Retinal pigment epithelial cell (primary cell): ENCODE data around the gene CMIP.

ENCODE experiments used
- DNase-seq: peaks from one replicate; pipeline ENCODE4 v3.0.0-alpha.2; 2010; ENCODE audit warnings: low read depth
- H3K4me3 ChIP-seq: 2 replicates; pipeline ENCODE4 v1.5.1; 2011; ENCODE audit warnings: mild to moderate bottlenecking, low read length, control low read depth, moderate library complexity
- TF ChIP-seq, protein P1 (sequence below): conservative IDR thresholded peaks from 2 replicates; pipeline ENCODE4 v1.5.1; 2011; ENCODE audit warnings: low read depth, low read length, control low read depth, inconsistent platforms

The CMIP gene

DNA sequence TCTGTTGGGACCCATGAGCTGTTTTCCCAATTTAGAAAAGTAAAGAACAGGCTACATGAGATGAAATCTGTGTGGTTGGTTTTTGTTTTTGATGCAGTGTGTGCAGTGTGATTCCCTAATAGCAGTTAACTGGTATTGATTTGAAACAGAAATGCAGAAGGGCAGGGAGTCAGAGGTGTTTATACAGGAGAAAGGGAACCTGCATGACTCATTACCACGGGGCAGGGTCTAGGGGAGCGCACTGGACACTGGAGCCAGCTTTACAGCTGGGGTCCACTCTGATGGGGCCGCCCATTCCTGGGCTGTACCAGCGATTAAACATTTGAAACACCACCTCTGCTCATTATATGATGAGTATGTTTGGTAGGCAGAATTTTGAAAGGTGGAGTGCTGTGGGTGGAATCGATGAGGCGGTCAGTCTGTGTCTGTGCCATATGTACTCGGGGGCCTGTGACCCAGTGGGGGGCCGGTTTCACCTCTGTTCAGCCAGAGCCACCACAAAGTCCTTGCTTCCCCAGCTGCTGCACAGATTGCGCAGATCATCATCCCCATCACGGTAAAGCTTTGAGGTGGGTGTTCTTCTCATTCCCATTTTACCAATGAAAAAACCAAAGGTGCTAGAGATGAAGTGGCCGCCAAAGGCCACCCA lies 142.5 kb downstream of the CMIP start:
- no peak overlapping the region for H3K4me3 ChIP-seq
- TF ChIP-seq, protein P1, sequence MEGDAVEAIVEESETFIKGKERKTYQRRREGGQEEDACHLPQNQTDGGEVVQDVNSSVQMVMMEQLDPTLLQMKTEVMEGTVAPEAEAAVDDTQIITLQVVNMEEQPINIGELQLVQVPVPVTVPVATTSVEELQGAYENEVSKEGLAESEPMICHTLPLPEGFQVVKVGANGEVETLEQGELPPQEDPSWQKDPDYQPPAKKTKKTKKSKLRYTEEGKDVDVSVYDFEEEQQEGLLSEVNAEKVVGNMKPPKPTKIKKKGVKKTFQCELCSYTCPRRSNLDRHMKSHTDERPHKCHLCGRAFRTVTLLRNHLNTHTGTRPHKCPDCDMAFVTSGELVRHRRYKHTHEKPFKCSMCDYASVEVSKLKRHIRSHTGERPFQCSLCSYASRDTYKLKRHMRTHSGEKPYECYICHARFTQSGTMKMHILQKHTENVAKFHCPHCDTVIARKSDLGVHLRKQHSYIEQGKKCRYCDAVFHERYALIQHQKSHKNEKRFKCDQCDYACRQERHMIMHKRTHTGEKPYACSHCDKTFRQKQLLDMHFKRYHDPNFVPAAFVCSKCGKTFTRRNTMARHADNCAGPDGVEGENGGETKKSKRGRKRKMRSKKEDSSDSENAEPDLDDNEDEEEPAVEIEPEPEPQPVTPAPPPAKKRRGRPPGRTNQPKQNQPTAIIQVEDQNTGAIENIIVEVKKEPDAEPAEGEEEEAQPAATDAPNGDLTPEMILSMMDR: no peak
- DNase-seq: no peak

DNA sequence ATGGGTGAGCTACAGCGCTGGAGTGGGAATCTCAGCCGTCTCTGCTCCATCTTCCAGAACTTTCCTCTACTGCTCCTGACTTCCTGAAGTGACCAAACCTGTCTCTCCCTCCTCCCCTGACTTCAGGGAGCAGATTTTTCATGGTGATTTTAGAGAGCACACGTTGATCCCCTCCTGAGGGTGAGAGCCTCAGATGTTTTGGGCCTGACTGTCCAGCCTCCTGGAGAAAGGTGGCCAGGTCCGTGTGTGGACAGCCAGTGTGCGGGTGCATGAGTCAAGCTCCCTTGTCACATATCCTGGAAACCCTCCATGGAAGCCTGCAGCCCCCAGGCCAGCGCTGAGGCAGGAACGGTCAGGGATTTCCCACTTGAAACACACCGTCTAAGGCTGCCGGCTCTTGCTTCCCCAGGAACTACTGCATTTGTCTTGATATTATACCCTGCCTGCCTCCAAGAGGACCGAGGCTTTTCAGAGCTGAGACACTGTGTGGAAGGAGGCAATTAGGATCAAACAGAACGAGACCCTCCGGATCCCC lies 143.1 kb downstream of the CMIP start:
- H3K4me3 ChIP-seq: no peak overlapping the region
- TF ChIP-seq, protein P1: no peak
- no peak for DNase-seq

DNA sequence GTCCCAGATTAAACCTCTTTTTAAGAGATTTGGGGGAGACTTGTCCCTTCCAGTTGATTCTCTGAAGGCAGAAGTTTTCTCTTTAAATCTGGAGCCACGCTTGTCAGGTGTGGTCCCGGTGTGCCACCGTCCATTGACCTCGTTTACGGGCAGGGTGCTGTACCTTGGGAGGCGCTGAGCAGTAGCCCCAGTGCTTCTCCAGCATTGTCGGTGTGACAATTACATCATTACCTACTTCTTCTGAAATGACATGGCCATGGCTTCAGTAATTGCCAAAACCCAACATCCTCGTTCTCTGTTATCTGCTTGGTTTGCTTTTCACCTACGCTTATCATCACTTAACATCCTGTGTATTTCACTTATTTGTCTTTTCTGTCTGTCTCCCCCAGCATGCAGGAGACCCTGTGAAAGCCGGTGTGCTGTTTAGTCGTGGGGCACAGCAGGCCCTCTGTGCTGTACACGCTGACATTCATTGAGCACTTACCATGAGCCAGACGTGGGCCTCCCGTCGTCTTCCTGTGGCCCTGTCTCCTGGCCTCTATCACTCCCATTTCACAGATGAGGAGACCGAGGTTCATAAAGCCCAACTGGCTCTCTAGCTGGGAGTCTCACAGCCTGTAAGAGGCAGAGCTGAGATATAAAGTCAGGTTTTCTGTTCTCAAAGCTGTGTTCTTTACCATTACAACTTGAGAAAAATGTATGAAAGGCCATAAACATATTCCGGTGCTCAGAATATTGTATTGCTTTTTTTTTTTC lies 143.9 kb downstream of the CMIP start:
- H3K4me3 ChIP-seq: no peak overlapping the region
- TF ChIP-seq, protein P1: no peak
- no peak for DNase-seq

DNA sequence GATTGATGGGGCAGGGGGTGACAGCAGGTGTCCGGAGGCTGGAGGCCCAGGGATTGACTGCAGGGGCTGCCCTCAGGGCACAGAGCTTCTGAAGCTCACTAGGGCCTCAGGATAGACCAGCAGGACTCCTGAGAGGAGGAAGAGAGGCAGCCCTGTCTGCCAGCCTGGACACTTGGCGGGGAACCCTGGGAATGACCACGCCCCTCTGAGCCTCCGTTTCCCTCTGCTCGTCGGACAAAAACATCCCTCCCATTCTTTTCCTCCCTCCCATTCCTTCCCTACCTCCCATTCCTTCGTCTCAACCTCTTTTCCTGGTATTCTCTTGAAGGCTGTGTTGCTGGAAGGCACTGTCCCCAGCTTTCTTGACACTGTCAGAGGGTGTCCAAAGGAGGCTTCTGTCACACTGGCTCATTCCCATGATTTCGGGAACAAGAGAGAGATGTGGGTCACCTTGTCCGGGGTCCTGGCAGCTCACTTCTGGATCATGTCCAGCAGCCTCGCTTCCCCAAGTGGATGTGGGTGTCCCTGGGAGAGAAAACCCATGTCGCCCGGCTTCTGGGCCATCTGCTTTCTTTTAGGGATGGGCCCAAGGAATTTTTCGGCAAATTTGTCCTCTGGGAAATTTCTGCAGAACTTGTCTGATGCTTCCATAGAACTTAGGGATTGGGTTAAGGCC lies 145.5 kb downstream of the CMIP start:
- DNase-seq: no peak
- TF ChIP-seq, protein P1: no peak
- H3K4me3 ChIP-seq: no peak overlapping the region

DNA sequence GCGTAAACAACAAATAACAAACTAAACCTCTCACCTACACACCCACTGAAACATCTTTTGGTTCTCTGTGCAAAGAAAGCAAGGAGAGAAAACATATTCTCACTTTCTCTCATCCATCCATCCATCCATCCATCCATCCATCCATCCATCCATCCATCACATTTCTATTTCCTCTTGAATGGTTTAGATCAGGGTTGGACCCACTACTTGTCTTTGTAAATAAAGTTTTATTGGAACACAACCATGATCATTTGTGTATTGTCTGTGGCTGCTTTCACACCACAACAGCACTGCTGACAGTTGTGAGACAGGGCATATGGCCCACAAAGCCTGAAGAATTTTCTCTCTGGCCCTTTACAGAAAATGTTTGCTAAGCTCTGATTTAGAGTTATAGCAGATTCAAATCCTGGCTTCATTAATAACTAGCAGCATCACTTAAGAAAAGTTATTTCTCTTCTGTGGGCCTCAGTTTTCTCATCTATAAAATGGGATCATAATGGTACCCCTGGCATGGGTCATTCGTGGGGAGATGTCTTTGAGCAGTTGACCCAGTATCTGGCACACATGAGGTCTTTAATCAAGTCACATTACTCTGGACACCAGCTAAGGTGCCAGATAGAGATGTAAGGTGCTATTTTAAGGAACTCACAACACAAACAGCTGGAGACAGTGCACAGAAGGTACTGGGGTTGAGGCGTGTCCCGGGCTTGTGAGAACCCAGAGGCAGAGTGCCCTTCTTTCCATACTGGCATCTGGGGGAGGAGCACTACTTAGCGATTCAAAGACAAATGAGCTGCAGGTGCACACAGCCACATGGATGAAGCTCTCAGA lies 146.3 kb downstream of the CMIP start:
- no peak for DNase-seq
- H3K4me3 ChIP-seq: no peak overlapping the region
- TF ChIP-seq, protein P1: no peak

DNA sequence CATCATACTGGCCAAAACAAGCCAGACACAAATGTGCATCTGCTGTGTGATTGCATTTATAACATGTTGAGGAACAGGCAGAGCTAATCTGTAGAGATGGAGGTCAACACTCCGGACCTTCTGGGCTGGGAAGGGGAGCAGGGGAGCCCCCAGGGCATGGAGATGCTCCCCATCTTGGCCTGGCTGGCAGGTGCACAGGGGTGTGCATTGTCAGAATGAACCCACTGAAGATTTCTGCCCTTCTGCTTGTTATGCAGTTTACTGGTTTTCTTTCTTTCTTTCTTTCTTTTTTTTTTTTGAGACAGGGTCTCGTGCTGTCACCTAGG lies 146.9 kb downstream of the CMIP start:
- TF ChIP-seq, protein P1: no peak
- no peak for DNase-seq
- H3K4me3 ChIP-seq: no peak overlapping the region
